ENCODE data around the gene ACSS3.
"Not testable (repeated sequence)": the region's sequence is repeated elsewhere in the genome, so short reads cannot be mapped to it uniquely, and the experiment has no call there.

ACSS3 gene

GRCh38 chr12:81187686-81188085 is 109.8 kb downstream of the ACSS3 start:
- no peak overlapping the region for H2AFZ ChIP-seq (ENCODE audit: low read depth, low read length)

GRCh38 chr12:81196595-81196994 is 118.7 kb downstream of the ACSS3 start:
- WGBS, result 99% methylated on average over 2 of the region's 3 CpGs
- no peak overlapping the region for H2BK5ac ChIP-seq (ENCODE audit: low read depth, low read length, poor library complexity, severe bottlenecking)
- no peak overlapping the region for H3K14ac ChIP-seq (ENCODE audit: low read length in 2 of 2)
- H3K18ac ChIP-seq (ENCODE audit: low read depth in 1 of 2, low read length in 2 of 2), result no peak overlapping the region
- H3K36me3 ChIP-seq (ENCODE audit: control insufficient read depth in 1 of 2, insufficient read depth in 2 of 2, low read depth in 1 of 2, low read length in 2 of 2), result peaks cover 0 to 6% of the 10 kb centered on the region in 2 experiments
- no peak for DNase-seq
- H2AK5ac ChIP-seq (ENCODE audit: low read length, severe bottlenecking), result no peak overlapping the region
- no peak overlapping the region for H3K4me3 ChIP-seq (ENCODE audit: insufficient read depth in 1 of 2, low read depth in 1 of 2, low read length in 2 of 2)
- H4K91ac ChIP-seq (ENCODE audit: low read length), result no peak overlapping the region
- H3K9ac ChIP-seq (ENCODE audit: low read length), result no peak overlapping the region
- no peak overlapping the region for H2BK15ac ChIP-seq (ENCODE audit: low read depth, poor library complexity, severe bottlenecking)
- H3K79me1 ChIP-seq (replicated peaks; ENCODE audit: low read length, poor library complexity, severe bottlenecking), result no peaks in the 10 kb centered on the region
- no peak overlapping the region for H4K8ac ChIP-seq (ENCODE audit: low read length)
- no peaks in the 10 kb centered on the region for H3K4me1 ChIP-seq (ENCODE audit: control insufficient read depth, insufficient read depth, low read depth, low read length)
- no peak overlapping the region for H3K23ac ChIP-seq (ENCODE audit: low read length in 2 of 2)
- no peaks in the 10 kb centered on the region for H3K9me3 ChIP-seq (ENCODE audit: control insufficient read depth, low read length)
- no peaks in the 10 kb centered on the region for H3K27me3 ChIP-seq (ENCODE audit: control insufficient read depth in 1 of 2, insufficient read depth in 1 of 2, low read length in 2 of 2)
- no peak overlapping the region for H3K4ac ChIP-seq (ENCODE audit: low read depth in 1 of 2, low read length in 2 of 2)
- H2BK120ac ChIP-seq (ENCODE audit: low read depth, low read length), result no peak overlapping the region
- H3K27ac ChIP-seq (ENCODE audit: low read length, poor library complexity, severe bottlenecking), result no peak overlapping the region
- no peak overlapping the region for H2BK12ac ChIP-seq (ENCODE audit: low read length in 2 of 2)
- H3K4me2 ChIP-seq (ENCODE audit: low read length, poor library complexity, severe bottlenecking), result no peak overlapping the region
- H2AFZ ChIP-seq (ENCODE audit: low read depth, low read length), result no peak overlapping the region

More at GRCh38 chr12:81187686-81188085, 109.8 kb downstream of the ACSS3 start:
- Histone ChIP-seq H3K4me2 (ENCODE audit: low read length, poor library complexity, severe bottlenecking) (no peak overlapping the region), H3K14ac (ENCODE audit: low read length in 2 of 2) (no peak overlapping the region), H3K36me3 (ENCODE audit: control insufficient read depth in 1 of 2, insufficient read depth in 2 of 2, low read depth in 1 of 2, low read length in 2 of 2) (peaks cover 0 to 3% of the 10 kb centered on the region in 2 experiments), H4K8ac (ENCODE audit: low read length) (no peak overlapping the region), H3K4me1 (ENCODE audit: control insufficient read depth, insufficient read depth, low read depth, low read length) (no peaks in the 10 kb centered on the region), H2BK120ac (ENCODE audit: low read depth, low read length) (no peak overlapping the region), H3K23ac (ENCODE audit: low read length in 2 of 2) (no peak overlapping the region), H3K27ac (ENCODE audit: low read length, poor library complexity, severe bottlenecking) (no peak overlapping the region), H3K9ac (ENCODE audit: low read length) (no peak overlapping the region), H2AK5ac (ENCODE audit: low read length, severe bottlenecking) (no peak overlapping the region), H3K27me3 (ENCODE audit: control insufficient read depth in 1 of 2, insufficient read depth in 1 of 2, low read length in 2 of 2) (no peaks in the 10 kb centered on the region), H3K18ac (ENCODE audit: low read depth in 1 of 2, low read length in 2 of 2) (no peak overlapping the region), H3K9me3 (ENCODE audit: control insufficient read depth, low read length) (peaks cover 7% of the 10 kb centered on the region), H2BK5ac (ENCODE audit: low read depth, low read length, poor library complexity, severe bottlenecking) (no peak overlapping the region), H3K4me3 (ENCODE audit: insufficient read depth in 1 of 2, low read depth in 1 of 2, low read length in 2 of 2) (no peak overlapping the region), H2BK15ac (ENCODE audit: low read depth, poor library complexity, severe bottlenecking) (no peak overlapping the region), H2BK12ac (ENCODE audit: low read length in 2 of 2) (no peak overlapping the region), H4K91ac (ENCODE audit: low read length) (no peak overlapping the region), H3K79me1 (replicated peaks; ENCODE audit: low read length, poor library complexity, severe bottlenecking) (no peaks in the 10 kb centered on the region), H3K4ac (ENCODE audit: low read depth in 1 of 2, low read length in 2 of 2) (no peak overlapping the region)
- no peak for DNase-seq
- WGBS, result 91% methylated on average over 1 of the region's 1 CpG

- H3K4ac ChIP-seq (ENCODE audit: low read depth in 1 of 2, low read length in 2 of 2); H3K18ac ChIP-seq (ENCODE audit: low read depth in 1 of 2, low read length in 2 of 2); H3K27me3 ChIP-seq (ENCODE audit: control insufficient read depth in 1 of 2, insufficient read depth in 1 of 2, low read length in 2 of 2); H3K9me3 ChIP-seq (ENCODE audit: control insufficient read depth, low read length); H4K91ac ChIP-seq (ENCODE audit: low read length); H2BK12ac ChIP-seq (ENCODE audit: low read length in 2 of 2); H4K8ac ChIP-seq (ENCODE audit: low read length); H2BK5ac ChIP-seq (ENCODE audit: low read depth, low read length, poor library complexity, severe bottlenecking); H2BK15ac ChIP-seq (ENCODE audit: low read depth, poor library complexity, severe bottlenecking); H2AK5ac ChIP-seq (ENCODE audit: low read length, severe bottlenecking); H3K79me1 ChIP-seq (replicated peaks; ENCODE audit: low read length, poor library complexity, severe bottlenecking); H2AFZ ChIP-seq (ENCODE audit: low read depth, low read length); H3K9ac ChIP-seq (ENCODE audit: low read length); H3K36me3 ChIP-seq (ENCODE audit: control insufficient read depth in 1 of 2, insufficient read depth in 2 of 2, low read depth in 1 of 2, low read length in 2 of 2); DNase-seq; H3K4me3 ChIP-seq (ENCODE audit: insufficient read depth in 1 of 2, low read depth in 1 of 2, low read length in 2 of 2); H3K14ac ChIP-seq (ENCODE audit: low read length in 2 of 2); H3K4me1 ChIP-seq (ENCODE audit: control insufficient read depth, insufficient read depth, low read depth, low read length); H3K4me2 ChIP-seq (ENCODE audit: low read length, poor library complexity, severe bottlenecking); H3K23ac ChIP-seq (ENCODE audit: low read length in 2 of 2); H2BK120ac ChIP-seq (ENCODE audit: low read depth, low read length): not testable (repeated sequence)
- H3K27ac ChIP-seq (ENCODE audit: low read length, poor library complexity, severe bottlenecking), result peak overlapping the region; percentile 23
- WGBS, result 87% methylated on average over 6 of the region's 6 CpGs
Measured at GRCh38 chr12:81200561-81200960, 122.7 kb downstream of the ACSS3 start.

GRCh38 chr12:81203671-81204204 is 125.9 kb downstream of the ACSS3 start:
- Histone ChIP-seq H2AK5ac (ENCODE audit: low read length, severe bottlenecking) (no peak overlapping the region), H3K18ac (ENCODE audit: low read depth in 1 of 2, low read length in 2 of 2) (no peak overlapping the region), H3K4me3 (ENCODE audit: insufficient read depth in 1 of 2, low read depth in 1 of 2, low read length in 2 of 2) (no peak overlapping the region), H3K14ac (ENCODE audit: low read length in 2 of 2) (no peak overlapping the region), H2BK120ac (ENCODE audit: low read depth, low read length) (no peak overlapping the region), H2BK15ac (ENCODE audit: low read depth, poor library complexity, severe bottlenecking) (no peak overlapping the region), H3K23ac (ENCODE audit: low read length in 2 of 2) (no peak overlapping the region), H3K4me1 (ENCODE audit: control insufficient read depth, insufficient read depth, low read depth, low read length) (no peaks in the 10 kb centered on the region), H3K36me3 (ENCODE audit: control insufficient read depth in 1 of 2, insufficient read depth in 2 of 2, low read depth in 1 of 2, low read length in 2 of 2) (peaks cover 0 to 6% of the 10 kb centered on the region in 2 experiments), H4K91ac (ENCODE audit: low read length) (no peak overlapping the region), H2BK12ac (ENCODE audit: low read length in 2 of 2) (no peak overlapping the region), H3K4me2 (ENCODE audit: low read length, poor library complexity, severe bottlenecking) (no peak overlapping the region), H3K27ac (ENCODE audit: low read length, poor library complexity, severe bottlenecking) (no peak overlapping the region), H3K9me3 (ENCODE audit: control insufficient read depth, low read length) (no peaks in the 10 kb centered on the region), H3K9ac (ENCODE audit: low read length) (no peak overlapping the region), H3K27me3 (ENCODE audit: control insufficient read depth in 1 of 2, insufficient read depth in 1 of 2, low read length in 2 of 2) (no peaks in the 10 kb centered on the region), H3K4ac (ENCODE audit: low read depth in 1 of 2, low read length in 2 of 2) (no peak overlapping the region), H3K79me1 (replicated peaks; ENCODE audit: low read length, poor library complexity, severe bottlenecking) (no peaks in the 10 kb centered on the region), H4K8ac (ENCODE audit: low read length) (no peak overlapping the region), H2BK5ac (ENCODE audit: low read depth, low read length, poor library complexity, severe bottlenecking) (no peak overlapping the region), H2AFZ (ENCODE audit: low read depth, low read length) (no peak overlapping the region)
- DNase-seq, result no peak
- no CpG with 5 or more reads among the region's 3 CpGs for WGBS
